HEK293 (cell line): ENCODE results near the gene ETNK1.

Experiments
- CTCF ChIA-PET: fragments of 350-600 bp; formaldehyde crosslinking; extraction: SDS; loops from one replicate; lab custom pipeline; 2021; ENCODE audit warnings: antibody characterized with exemption; lab: Yijun Ruan, JAX
- POLR2A ChIA-PET: fragments of 300-600 bp; formaldehyde crosslinking; extraction: SDS; loops from one replicate; lab custom pipeline; 2020; ENCODE audit warnings: antibody characterized with exemption, inconsistent platforms; lab: Yijun Ruan, JAX
- H3K27ac ChIP-seq: fragments of 200-500 bp; sonication (Bioruptor generic); 2 replicates; pipeline ENCODE4 v1.5.1; 2014; ENCODE audit warnings: low read depth, low read length, control low read depth, inconsistent platforms; ENCODE audit errors: extremely low read depth
- H3K36me3 ChIP-seq, 2 experiments: fragments of 200-500 bp in 1 of 2; sonication (Bioruptor generic) in 1 of 2; 1 replicate in 1 of 2; 2 replicates in 1 of 2; pipeline ENCODE4 v1.5.1; 2014 to 2017; ENCODE audit warnings: inconsistent platforms in 2 of 2, low read length in 2 of 2; ENCODE audit not compliant: control insufficient read depth in 2 of 2, insufficient read depth in 1 of 2
- H3K4me1 ChIP-seq: fragments of 200-500 bp; sonication (Bioruptor generic); 2 replicates; pipeline ENCODE4 v1.5.1; 2014; ENCODE audit warnings: mild to moderate bottlenecking, low read length, inconsistent platforms; ENCODE audit not compliant: control insufficient read depth, insufficient read depth
- H3K4me3 ChIP-seq: 2 replicates; pipeline ENCODE4 v1.5.1; 2011; ENCODE audit warnings: low read depth, mild to moderate bottlenecking, control low read depth, low read length, moderate library complexity
- H3K9me3 ChIP-seq: fragments of 200-500 bp; sonication (Bioruptor generic); 2 replicates; pipeline ENCODE4 v1.5.1; 2014; ENCODE audit warnings: low read depth, low read length, inconsistent platforms; ENCODE audit not compliant: control insufficient read depth, insufficient read depth
- HOXD13 ChIP-seq: sonication (generic); formaldehyde crosslinking; IDR thresholded peaks from 2 replicates; pipeline ENCODE4 v1.8.0; 2022; ENCODE audit warnings: missing genetic modification reagents, borderline replicate concordance
- SCRT2 ChIP-seq: fragments of 450-650 bp; formaldehyde crosslinking; IDR thresholded peaks from 2 replicates; pipeline ENCODE4 v1.5.1; 2016; ENCODE audit warnings: missing biosample characterization, missing genetic modification characterization
- ZBTB17 ChIP-seq: fragments of 450-650 bp; formaldehyde crosslinking; IDR thresholded peaks from 2 replicates; pipeline ENCODE4 v1.5.1; 2016; ENCODE audit warnings: missing biosample characterization, missing genetic modification characterization
- ZBTB20 ChIP-seq: fragments of 450-650 bp; formaldehyde crosslinking; IDR thresholded peaks from 2 replicates; pipeline ENCODE4 v1.5.1; 2016; ENCODE audit warnings: missing biosample characterization, missing genetic modification characterization
- ZNF112 ChIP-seq: fragments of 450-650 bp; formaldehyde crosslinking; IDR thresholded peaks from 2 replicates; pipeline ENCODE4 v1.5.0; 2017; ENCODE audit warnings: missing biosample characterization, missing genetic modification characterization
- ZNF248 ChIP-seq: fragments of 450-650 bp; formaldehyde crosslinking; IDR thresholded peaks from 2 replicates; pipeline ENCODE4 v1.5.1; 2017; ENCODE audit warnings: missing biosample characterization, missing genetic modification characterization
- ZNF302 ChIP-seq: fragments of 450-650 bp; formaldehyde crosslinking; IDR thresholded peaks from 2 replicates; pipeline ENCODE4 v1.5.1; 2016; ENCODE audit warnings: missing biosample characterization, missing genetic modification characterization, low read depth
- ZNF335 ChIP-seq: fragments of 450-650 bp; formaldehyde crosslinking; conservative IDR thresholded peaks from 2 replicates; pipeline ENCODE4 v1.5.1; 2016; ENCODE audit warnings: missing biosample characterization, missing genetic modification characterization
- ZNF350 ChIP-seq: fragments of 450-650 bp; formaldehyde crosslinking; IDR thresholded peaks from 2 replicates; pipeline ENCODE4 v1.5.0; 2017; ENCODE audit warnings: missing biosample characterization, mild to moderate bottlenecking, missing genetic modification characterization
- ZNF37A ChIP-seq: fragments of 450-650 bp; IDR thresholded peaks from 2 replicates; pipeline ENCODE4 v1.5.1; 2018; ENCODE audit warnings: missing biosample characterization, missing genetic modification characterization
- ZNF585B ChIP-seq: fragments of 450-650 bp; formaldehyde crosslinking; IDR thresholded peaks from 2 replicates; pipeline ENCODE4 v1.5.1; 2016; ENCODE audit warnings: missing biosample characterization, missing genetic modification characterization
- ZNF654 ChIP-seq: fragments of 450-650 bp; formaldehyde crosslinking; IDR thresholded peaks from 2 replicates; pipeline ENCODE4 v1.5.1; 2016; ENCODE audit warnings: low read depth, missing biosample characterization, missing genetic modification characterization
- ZNF660 ChIP-seq: fragments of 450-650 bp; IDR thresholded peaks from 2 replicates; pipeline ENCODE4 v1.5.1; 2018; ENCODE audit warnings: missing biosample characterization, mild to moderate bottlenecking, missing genetic modification characterization
- ZNF677 ChIP-seq: fragments of 450-650 bp; IDR thresholded peaks from 2 replicates; pipeline ENCODE4 v1.5.0; 2018; ENCODE audit warnings: missing biosample characterization, mild to moderate bottlenecking, missing genetic modification characterization, moderate library complexity
- TF ChIP-seq, protein P1 (sequence below): fragments of 450-650 bp; formaldehyde crosslinking; IDR thresholded peaks from 2 replicates; pipeline ENCODE4 v1.5.1; 2016; ENCODE audit warnings: missing biosample characterization, missing genetic modification characterization
- TF ChIP-seq, protein P2 (sequence below): fragments of 450-650 bp; IDR thresholded peaks from 2 replicates; pipeline ENCODE4 v1.5.1; 2018; ENCODE audit warnings: missing biosample characterization, mild to moderate bottlenecking, missing genetic modification characterization
- TF ChIP-seq, protein P3 (sequence below): fragments of 450-650 bp; formaldehyde crosslinking; IDR thresholded peaks from 2 replicates; pipeline ENCODE4 v1.5.1; 2016; ENCODE audit warnings: missing biosample characterization, missing genetic modification characterization
- TF ChIP-seq, protein P4 (sequence below): fragments of 450-650 bp; formaldehyde crosslinking; IDR thresholded peaks from 2 replicates; pipeline ENCODE4 v1.5.1; 2016; ENCODE audit warnings: missing biosample characterization, missing genetic modification characterization
- TF ChIP-seq, protein P5 (sequence below): fragments of 450-650 bp; formaldehyde crosslinking; IDR thresholded peaks from 2 replicates; pipeline ENCODE4 v1.5.1; 2016; ENCODE audit warnings: missing biosample characterization, missing genetic modification characterization
- TF ChIP-seq, protein P6 (sequence below): fragments of 450-650 bp; IDR thresholded peaks from 2 replicates; pipeline ENCODE4 v1.5.1; 2018; ENCODE audit warnings: missing biosample characterization, missing genetic modification characterization
- TF ChIP-seq, protein P7 (sequence below): fragments of 450-650 bp; formaldehyde crosslinking; conservative IDR thresholded peaks from 2 replicates; pipeline ENCODE4 v1.5.1; 2016; ENCODE audit warnings: low read depth, missing biosample characterization, missing genetic modification characterization

Gene ETNK1

DNA sequence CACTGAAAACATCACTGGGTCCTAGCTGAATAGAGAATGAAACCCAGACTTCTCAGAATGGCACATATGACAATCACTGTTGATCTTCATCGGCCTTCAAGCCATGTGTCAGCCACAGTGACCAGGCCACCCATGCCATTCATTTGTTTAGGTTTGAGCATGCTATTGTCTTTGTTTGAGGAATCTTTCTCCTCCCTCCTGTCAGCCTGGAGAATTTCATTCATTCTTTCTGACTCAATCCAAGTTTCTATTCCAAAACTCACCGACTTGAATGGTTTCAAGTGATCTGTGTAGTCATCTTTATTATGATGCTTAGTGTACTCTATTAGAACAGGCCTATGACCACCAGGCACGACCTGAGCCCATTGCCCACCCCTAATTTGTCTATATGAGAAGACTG lies 106.3 kb downstream of the ETNK1 start (continued):
- TF ChIP-seq, protein P1, sequence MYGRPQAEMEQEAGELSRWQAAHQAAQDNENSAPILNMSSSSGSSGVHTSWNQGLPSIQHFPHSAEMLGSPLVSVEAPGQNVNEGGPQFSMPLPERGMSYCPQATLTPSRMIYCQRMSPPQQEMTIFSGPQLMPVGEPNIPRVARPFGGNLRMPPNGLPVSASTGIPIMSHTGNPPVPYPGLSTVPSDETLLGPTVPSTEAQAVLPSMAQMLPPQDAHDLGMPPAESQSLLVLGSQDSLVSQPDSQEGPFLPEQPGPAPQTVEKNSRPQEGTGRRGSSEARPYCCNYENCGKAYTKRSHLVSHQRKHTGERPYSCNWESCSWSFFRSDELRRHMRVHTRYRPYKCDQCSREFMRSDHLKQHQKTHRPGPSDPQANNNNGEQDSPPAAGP (tag by site-specific recombination), result no peak
- TF ChIP-seq HOXD13 (no peak), ZNF112 (tag by site-specific recombination) (no peak), ZNF248 (tag by site-specific recombination) (no peak), ZNF677 (tag by site-specific recombination) (no peak), ZNF335 (tag by site-specific recombination) (no peak), SCRT2 (tag by site-specific recombination) (no peak), ZBTB20 (tag by site-specific recombination) (no peak), ZNF37A (tag by site-specific recombination) (no peak)
- TF ChIP-seq, protein P2, sequence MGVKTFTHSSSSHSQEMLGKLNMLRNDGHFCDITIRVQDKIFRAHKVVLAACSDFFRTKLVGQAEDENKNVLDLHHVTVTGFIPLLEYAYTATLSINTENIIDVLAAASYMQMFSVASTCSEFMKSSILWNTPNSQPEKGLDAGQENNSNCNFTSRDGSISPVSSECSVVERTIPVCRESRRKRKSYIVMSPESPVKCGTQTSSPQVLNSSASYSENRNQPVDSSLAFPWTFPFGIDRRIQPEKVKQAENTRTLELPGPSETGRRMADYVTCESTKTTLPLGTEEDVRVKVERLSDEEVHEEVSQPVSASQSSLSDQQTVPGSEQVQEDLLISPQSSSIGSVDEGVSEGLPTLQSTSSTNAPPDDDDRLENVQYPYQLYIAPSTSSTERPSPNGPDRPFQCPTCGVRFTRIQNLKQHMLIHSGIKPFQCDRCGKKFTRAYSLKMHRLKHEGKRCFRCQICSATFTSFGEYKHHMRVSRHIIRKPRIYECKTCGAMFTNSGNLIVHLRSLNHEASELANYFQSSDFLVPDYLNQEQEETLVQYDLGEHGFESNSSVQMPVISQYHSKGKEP, result no peak
- TF ChIP-seq, protein P3, sequence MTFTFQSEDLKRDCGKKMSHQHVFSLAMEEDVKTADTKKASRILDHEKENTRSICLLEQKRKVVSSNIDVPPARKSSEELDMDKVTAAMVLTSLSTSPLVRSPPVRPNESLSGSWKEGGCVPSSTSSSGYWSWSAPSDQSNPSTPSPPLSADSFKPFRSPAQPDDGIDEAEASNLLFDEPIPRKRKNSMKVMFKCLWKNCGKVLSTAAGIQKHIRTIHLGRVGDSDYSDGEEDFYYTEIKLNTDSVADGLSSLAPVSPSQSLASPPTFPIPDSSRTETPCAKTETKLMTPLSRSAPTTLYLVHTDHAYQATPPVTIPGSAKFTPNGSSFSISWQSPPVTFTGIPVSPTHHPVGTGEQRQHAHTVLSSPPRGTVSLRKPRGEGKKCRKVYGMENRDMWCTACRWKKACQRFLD, result no peak
- TF ChIP-seq, protein P4, sequence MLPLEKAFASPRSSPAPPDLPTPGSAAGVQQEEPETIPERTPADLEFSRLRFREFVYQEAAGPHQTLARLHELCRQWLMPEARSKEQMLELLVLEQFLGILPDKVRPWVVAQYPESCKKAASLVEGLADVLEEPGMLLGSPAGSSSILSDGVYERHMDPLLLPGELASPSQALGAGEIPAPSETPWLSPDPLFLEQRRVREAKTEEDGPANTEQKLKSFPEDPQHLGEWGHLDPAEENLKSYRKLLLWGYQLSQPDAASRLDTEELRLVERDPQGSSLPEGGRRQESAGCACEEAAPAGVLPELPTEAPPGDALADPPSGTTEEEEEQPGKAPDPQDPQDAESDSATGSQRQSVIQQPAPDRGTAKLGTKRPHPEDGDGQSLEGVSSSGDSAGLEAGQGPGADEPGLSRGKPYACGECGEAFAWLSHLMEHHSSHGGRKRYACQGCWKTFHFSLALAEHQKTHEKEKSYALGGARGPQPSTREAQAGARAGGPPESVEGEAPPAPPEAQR (tag by site-specific recombination), result no peak
- TF ChIP-seq, protein P5, sequence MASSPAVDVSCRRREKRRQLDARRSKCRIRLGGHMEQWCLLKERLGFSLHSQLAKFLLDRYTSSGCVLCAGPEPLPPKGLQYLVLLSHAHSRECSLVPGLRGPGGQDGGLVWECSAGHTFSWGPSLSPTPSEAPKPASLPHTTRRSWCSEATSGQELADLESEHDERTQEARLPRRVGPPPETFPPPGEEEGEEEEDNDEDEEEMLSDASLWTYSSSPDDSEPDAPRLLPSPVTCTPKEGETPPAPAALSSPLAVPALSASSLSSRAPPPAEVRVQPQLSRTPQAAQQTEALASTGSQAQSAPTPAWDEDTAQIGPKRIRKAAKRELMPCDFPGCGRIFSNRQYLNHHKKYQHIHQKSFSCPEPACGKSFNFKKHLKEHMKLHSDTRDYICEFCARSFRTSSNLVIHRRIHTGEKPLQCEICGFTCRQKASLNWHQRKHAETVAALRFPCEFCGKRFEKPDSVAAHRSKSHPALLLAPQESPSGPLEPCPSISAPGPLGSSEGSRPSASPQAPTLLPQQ (tag by site-specific recombination), result no peak

DNA sequence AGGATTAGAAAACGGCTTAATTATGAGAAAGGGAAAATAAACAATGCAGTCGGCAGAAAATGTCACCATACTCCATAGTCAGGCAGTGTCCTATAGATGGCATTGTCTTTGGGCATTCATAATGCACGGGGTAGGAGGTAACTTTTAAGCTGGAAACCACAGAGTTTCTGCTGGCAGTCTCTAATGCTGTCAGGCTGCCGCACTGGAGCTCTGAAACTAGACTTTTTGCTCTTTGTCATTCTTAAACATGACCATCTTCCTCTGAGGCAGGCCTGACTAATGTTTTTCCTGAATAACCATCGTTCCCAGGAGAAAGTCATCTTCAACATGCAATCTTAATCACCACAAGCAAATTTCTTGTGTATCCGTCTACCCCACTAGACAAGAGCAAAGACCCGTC lies 108.8 kb downstream of the ETNK1 start:
- ChIA-PET POLR2A (no interaction called here), CTCF (no interaction called here)
- TF ChIP-seq, protein P6, sequence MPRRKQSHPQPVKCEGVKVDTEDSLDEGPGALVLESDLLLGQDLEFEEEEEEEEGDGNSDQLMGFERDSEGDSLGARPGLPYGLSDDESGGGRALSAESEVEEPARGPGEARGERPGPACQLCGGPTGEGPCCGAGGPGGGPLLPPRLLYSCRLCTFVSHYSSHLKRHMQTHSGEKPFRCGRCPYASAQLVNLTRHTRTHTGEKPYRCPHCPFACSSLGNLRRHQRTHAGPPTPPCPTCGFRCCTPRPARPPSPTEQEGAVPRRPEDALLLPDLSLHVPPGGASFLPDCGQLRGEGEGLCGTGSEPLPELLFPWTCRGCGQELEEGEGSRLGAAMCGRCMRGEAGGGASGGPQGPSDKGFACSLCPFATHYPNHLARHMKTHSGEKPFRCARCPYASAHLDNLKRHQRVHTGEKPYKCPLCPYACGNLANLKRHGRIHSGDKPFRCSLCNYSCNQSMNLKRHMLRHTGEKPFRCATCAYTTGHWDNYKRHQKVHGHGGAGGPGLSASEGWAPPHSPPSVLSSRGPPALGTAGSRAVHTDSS, result no peak
- TF ChIP-seq ZNF660 (no peak), ZNF585B (tag by site-specific recombination) (no peak), ZNF350 (tag by site-specific recombination) (no peak), ZNF302 (tag by site-specific recombination) (no peak), ZBTB17 (no peak), ZNF654 (tag by site-specific recombination) (no peak)
- TF ChIP-seq, protein P7, sequence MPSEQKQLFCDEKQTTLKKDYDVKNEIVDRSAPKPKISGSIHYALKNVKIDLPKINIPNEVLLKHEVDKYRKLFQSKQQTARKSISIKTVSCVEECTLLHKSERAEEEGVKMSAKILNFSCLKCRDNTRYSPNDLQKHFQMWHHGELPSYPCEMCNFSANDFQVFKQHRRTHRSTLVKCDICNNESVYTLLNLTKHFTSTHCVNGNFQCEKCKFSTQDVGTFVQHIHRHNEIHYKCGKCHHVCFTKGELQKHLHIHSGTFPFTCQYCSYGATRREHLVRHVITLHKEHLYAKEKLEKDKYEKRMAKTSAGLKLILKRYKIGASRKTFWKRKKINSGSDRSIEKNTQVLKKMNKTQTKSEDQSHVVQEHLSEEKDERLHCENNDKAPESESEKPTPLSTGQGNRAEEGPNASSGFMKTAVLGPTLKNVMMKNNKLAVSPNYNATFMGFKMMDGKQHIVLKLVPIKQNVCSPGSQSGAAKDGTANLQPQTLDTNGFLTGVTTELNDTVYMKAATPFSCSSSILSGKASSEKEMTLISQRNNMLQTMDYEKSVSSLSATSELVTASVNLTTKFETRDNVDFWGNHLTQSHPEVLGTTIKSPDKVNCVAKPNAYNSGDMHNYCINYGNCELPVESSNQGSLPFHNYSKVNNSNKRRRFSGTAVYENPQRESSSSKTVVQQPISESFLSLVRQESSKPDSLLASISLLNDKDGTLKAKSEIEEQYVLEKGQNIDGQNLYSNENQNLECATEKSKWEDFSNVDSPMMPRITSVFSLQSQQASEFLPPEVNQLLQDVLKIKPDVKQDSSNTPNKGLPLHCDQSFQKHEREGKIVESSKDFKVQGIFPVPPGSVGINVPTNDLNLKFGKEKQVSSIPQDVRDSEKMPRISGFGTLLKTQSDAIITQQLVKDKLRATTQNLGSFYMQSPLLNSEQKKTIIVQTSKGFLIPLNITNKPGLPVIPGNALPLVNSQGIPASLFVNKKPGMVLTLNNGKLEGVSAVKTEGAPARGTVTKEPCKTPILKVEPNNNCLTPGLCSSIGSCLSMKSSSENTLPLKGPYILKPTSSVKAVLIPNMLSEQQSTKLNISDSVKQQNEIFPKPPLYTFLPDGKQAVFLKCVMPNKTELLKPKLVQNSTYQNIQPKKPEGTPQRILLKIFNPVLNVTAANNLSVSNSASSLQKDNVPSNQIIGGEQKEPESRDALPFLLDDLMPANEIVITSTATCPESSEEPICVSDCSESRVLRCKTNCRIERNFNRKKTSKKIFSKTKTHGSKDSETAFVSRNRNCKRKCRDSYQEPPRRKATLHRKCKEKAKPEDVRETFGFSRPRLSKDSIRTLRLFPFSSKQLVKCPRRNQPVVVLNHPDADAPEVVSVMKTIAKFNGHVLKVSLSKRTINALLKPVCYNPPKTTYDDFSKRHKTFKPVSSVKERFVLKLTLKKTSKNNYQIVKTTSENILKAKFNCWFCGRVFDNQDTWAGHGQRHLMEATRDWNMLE (tag by site-specific recombination), result no peak
- no peak overlapping the region for H3K4me3 ChIP-seq
- no peaks in the 10 kb centered on the region for H3K36me3 ChIP-seq
- H3K27ac ChIP-seq, result no peak overlapping the region
- H3K9me3 ChIP-seq, result no peaks in the 10 kb centered on the region
- no peaks in the 10 kb centered on the region for H3K4me1 ChIP-seq
